Mucosa of descending colon (tissue), 3 donors: ENCODE data around the gene EDRF1. TPM values are rescaled to one million over a fixed set of nuclear protein-coding genes. Genes with fewer than 3 reads are reported as not detected.

Experiments
- ATAC-seq: fragments of 200-7000 bp; cut with Tn5 transposase; one replicate; pipeline ENCODE4 v1.9.1; 2020; ENCODE audit warnings: mild to moderate bottlenecking, moderate library complexity
- DNase-seq, 3 donors: peaks; one replicate each; pipeline ENCODE4 v3.0.0-alpha.2; 2020
- H3K36me3 ChIP-seq: fragments of 200-600 bp; one replicate; pipeline ENCODE4 v1.8.0; 2021; ENCODE audit warnings: low read depth, mild to moderate bottlenecking
- H3K4me1 ChIP-seq: fragments of 200-600 bp; one replicate; pipeline ENCODE4 v1.8.0; 2021; ENCODE audit warnings: low read depth, mild to moderate bottlenecking
- H3K4me3 ChIP-seq: fragments of 200-600 bp; one replicate; pipeline ENCODE4 v1.8.0; 2021; ENCODE audit warnings: mild to moderate bottlenecking
- H3K9me3 ChIP-seq: fragments of 200-600 bp; one replicate; pipeline ENCODE4 v1.8.0; 2021; ENCODE audit warnings: mild to moderate bottlenecking
- intact Hi-C, 2 donors: fragments of 100-400 bp; cut with DNase I in 1 of 2; cut with micrococcal nuclease in 1 of 2; formaldehyde crosslinking; loops; one replicate each; pipeline versions ENCODE4 v1.11.0 to v1.11.1; 2022; cut with DNase I, micrococcal nuclease
- total RNA-seq, 3 donors: library from RNA; stranded (reverse); fragmentation: NEBNext Ultra II Directional in 2 of 3; extraction: Animal tissue kit (Norgen Biotek cat#: 25700) in 2 of 3; gene quantifications; one replicate each; pipeline versions ENCODE4 v1.2.1 to v1.2.4, GENCODE V29; 2021 to 2023
- TF ChIP-seq, protein P1 (sequence below): fragments of 200-600 bp; IDR thresholded peaks from one replicate; pipeline ENCODE4 v1.8.0; 2022; ENCODE audit warnings: antibody characterized with exemption, mild to moderate bottlenecking
- donor health status: DM: no; HTN: no; CAD: no; lungs with moderate emphysema.
- donor health status: DM: no; HTN: no; CAD: no.
- donor health status: DM: no; HTN: yes; CAD: no.

EDRF1 gene
- total RNA-seq, 3 donors from 2014 or later, result 20.3 to 24.3 (median 23.5) TPM

DNA sequence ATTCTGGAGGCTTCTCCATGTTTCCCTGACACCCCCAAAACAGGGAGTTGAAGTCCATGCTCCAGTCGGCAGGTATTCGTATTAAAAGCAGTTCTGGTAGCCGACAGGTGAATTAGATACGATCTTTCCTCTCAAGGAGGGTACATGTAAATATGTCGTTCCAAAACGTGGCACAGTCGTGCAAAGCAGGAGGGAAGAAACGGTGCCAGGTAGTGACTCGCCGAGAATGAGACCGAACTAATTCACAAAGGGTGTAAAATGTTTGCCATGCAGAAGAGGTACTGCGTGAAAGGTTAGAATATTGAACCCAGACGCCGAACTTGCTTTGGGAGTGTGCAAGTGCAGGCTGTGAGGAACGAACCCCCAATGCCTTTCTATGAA lies 483 bp downstream of the EDRF1 start:
- peak overlapping the region; percentile 96 for H3K4me3 ChIP-seq
- H3K9me3 ChIP-seq, result peaks cover 3% of the 10 kb centered on the region
- DNase-seq (peak in 1 of 3 donors; percentile 28), ATAC-seq (no peak)
- TF ChIP-seq, protein P1, sequence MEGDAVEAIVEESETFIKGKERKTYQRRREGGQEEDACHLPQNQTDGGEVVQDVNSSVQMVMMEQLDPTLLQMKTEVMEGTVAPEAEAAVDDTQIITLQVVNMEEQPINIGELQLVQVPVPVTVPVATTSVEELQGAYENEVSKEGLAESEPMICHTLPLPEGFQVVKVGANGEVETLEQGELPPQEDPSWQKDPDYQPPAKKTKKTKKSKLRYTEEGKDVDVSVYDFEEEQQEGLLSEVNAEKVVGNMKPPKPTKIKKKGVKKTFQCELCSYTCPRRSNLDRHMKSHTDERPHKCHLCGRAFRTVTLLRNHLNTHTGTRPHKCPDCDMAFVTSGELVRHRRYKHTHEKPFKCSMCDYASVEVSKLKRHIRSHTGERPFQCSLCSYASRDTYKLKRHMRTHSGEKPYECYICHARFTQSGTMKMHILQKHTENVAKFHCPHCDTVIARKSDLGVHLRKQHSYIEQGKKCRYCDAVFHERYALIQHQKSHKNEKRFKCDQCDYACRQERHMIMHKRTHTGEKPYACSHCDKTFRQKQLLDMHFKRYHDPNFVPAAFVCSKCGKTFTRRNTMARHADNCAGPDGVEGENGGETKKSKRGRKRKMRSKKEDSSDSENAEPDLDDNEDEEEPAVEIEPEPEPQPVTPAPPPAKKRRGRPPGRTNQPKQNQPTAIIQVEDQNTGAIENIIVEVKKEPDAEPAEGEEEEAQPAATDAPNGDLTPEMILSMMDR, result no peak
- peaks cover 10% of the 10 kb centered on the region for H3K4me1 ChIP-seq
- no peaks in the 10 kb centered on the region for H3K36me3 ChIP-seq
- intact Hi-C loops, result no loop called here

DNA sequence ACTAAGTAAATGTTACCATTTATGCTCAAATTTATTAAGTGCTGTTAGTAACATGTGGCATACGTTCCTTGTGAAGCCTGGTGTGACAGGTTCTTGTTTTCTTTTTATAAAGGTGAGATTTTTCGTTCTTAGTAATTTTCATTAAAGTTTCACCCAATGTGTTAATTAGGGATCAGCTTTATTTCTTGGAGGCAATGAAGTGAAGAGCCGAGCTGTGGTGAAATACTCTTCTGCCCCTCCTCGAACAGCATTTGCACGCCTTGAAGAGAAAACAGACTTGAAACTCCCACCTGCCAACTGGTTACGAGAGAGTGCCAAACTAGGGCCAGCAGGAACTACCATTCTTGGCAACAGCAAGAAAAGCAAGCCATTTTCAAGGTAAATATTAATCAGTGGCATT lies 1.5 kb downstream of the EDRF1 start:
- no peaks in the 10 kb centered on the region for H3K36me3 ChIP-seq
- no peak for DNase-seq
- TF ChIP-seq, protein P1, result no peak
- H3K4me3 ChIP-seq, result no peak overlapping the region
- intact Hi-C loops, result no loop called here
- H3K9me3 ChIP-seq, result peaks cover 3% of the 10 kb centered on the region
- peaks cover 10% of the 10 kb centered on the region for H3K4me1 ChIP-seq
- ATAC-seq, result no peak

DNA sequence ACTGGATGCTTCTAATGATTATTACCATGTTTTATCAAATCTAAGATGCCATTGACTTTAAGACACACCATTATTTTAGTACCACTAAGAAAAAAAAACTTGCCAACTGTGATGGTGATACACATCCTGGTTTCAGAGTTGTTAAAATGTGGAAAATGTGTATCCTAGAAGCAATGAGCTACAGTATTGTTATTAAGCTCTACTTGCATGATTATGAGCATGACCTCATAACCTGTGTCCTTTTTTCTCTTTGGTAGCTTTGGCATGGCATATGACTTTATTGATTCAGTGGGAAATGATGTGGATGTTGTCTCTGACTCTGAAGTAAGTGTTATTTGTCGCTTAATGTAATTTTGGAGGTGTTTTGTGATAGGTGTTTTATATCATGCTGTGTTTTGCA lies 3.3 kb downstream of the EDRF1 start:
- Histone ChIP-seq H3K4me1 (peaks cover 23% of the 10 kb centered on the region), H3K36me3 (no peaks in the 10 kb centered on the region), H3K9me3 (no peaks in the 10 kb centered on the region), H3K4me3 (no peak overlapping the region)
- intact Hi-C loops, result no loop called here
- DNase-seq, result no peak
- TF ChIP-seq, protein P1, result no peak
- no peak for ATAC-seq

DNA sequence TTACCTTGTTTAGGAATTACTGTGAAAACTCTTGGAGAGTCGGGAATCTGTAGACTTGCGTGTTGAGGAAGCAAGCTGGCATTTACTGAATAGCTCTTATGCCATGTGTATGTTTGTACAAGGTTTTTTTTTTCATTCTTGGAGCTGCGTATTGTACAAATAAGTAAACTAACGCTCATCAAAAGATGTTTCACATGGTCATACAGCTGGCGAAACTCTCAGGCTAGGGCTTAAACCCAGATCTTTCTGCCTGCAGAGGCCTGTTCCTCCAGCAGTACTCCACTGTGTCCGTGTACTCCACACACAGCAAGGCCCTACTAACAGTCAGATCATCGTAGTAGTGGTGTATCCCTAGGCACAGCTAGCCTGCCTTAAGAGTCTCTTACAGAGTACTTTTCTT lies 7.4 kb downstream of the EDRF1 start:
- no peaks in the 10 kb centered on the region for H3K9me3 ChIP-seq
- intact Hi-C loops, result no loop called here
- H3K4me3 ChIP-seq, result no peak overlapping the region
- peaks cover 14% of the 10 kb centered on the region for H3K4me1 ChIP-seq
- TF ChIP-seq, protein P1, result no peak
- H3K36me3 ChIP-seq, result peaks cover 12% of the 10 kb centered on the region
- peak; percentile 44 for ATAC-seq
- no peak for DNase-seq

DNA sequence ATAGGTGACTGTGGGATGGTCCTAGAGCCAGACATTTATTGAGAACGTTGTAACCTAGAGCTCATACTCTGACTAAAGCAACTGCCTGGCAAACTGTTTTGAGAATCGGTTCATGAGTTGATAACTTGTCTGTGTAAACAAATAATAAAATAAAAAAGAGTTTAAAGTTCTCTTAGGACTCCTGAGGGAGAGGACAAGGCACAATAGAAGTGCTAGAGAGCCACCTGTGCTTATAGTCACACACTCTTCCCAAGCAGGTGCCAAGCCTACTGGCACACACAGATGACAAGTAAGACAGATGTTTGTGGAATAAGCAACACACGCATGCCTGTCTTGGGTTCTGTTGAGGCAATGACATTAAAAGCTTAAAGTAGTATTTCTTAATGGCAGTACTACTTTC lies 7.9 kb downstream of the EDRF1 start:
- DNase-seq (peak in 1 of 3 donors; percentile 41), ATAC-seq (peak; percentile 86)
- no peaks in the 10 kb centered on the region for H3K9me3 ChIP-seq
- H3K4me1 ChIP-seq, result peaks cover 14% of the 10 kb centered on the region
- TF ChIP-seq, protein P1, result no peak
- H3K4me3 ChIP-seq, result no peak overlapping the region
- intact Hi-C loops, result no loop called here
- H3K36me3 ChIP-seq, result peaks cover 12% of the 10 kb centered on the region

DNA sequence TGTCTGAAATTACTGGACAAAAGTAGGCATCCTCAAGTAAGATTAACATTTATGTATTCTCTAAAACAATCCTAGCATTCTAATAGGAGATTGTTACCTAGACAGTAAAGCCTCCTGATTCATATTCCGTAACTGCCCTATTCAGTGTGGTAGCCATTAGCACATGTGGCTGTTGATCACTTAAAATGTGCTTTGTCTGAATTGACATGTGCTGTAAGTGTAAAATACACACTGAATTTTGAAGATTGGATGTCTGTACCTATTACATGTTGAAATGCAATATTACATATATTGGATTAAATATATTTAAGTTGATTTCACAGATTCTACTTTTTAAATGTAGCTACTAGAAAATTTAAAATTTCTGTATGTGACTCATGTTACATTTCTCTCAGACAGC lies 14.6 kb downstream of the EDRF1 start:
- ATAC-seq (no peak), DNase-seq (no peak)
- Histone ChIP-seq H3K36me3 (peaks cover 12% of the 10 kb centered on the region), H3K4me1 (no peaks in the 10 kb centered on the region), H3K4me3 (no peak overlapping the region), H3K9me3 (no peaks in the 10 kb centered on the region)
- TF ChIP-seq, protein P1, result no peak
- intact Hi-C loops, result no loop called here
